SK-N-SH (cell line): Measurements from ENCODE around the gene SIL1. TPM values are rescaled to one million over a fixed set of nuclear protein-coding genes. Genes with fewer than 3 reads are reported as not detected.

Experiments used
- CTCF ChIA-PET: fragments of 300-600, 350-600 bp; formaldehyde crosslinking; extraction: SDS; loops from one replicate; lab custom pipeline; 2021; lab: Yijun Ruan, JAX
- POLR2A ChIA-PET: fragments of 350-600 bp; sonication (Branson Sonifier 250); formaldehyde crosslinking; extraction: SDS; loops from one replicate; lab custom pipeline; 2020; ENCODE audit warnings: antibody characterized with exemption, inconsistent platforms; lab: Yijun Ruan, JAX
- DNase-seq: peaks from one replicate; pipeline ENCODE4 v3.0.0; 2012
- H2AFZ ChIP-seq: fragments of 200-600 bp; sonication (generic); 2 replicates; pipeline ENCODE4 v1.8.1; 2016; ENCODE audit warnings: antibody characterized with exemption, mild to moderate bottlenecking, low read depth
- H3F3A ChIP-seq: fragments of 200-600 bp; sonication (generic); replicated peaks from 2 replicates; pipeline ENCODE3; 2016; ENCODE audit warnings: antibody characterized with exemption, mild to moderate bottlenecking; ENCODE audit not compliant: insufficient read depth
- H3K27ac ChIP-seq, 2 experiments: fragments of 200-500 bp in 1 of 2; fragments of 200-600 bp in 1 of 2; sonication (Bioruptor generic) in 1 of 2; sonication (generic), shearing (Covaris generic) in 1 of 2; 2 replicates each; pipeline versions ENCODE4 v1.5.1 to v1.6.1; 2014 to 2016; ENCODE audit warnings: low read depth in 2 of 2, inconsistent platforms in 1 of 2, low read length in 1 of 2, mild to moderate bottlenecking in 1 of 2, mixed read lengths in 1 of 2
- H3K27me3 ChIP-seq: fragments of 200-600 bp; sonication (generic), shearing (Covaris generic); 2 replicates; pipeline ENCODE4 v1.6.1; 2016; ENCODE audit warnings: mixed run types; ENCODE audit not compliant: insufficient read depth
- H3K36me3 ChIP-seq, 2 experiments: fragments of 200-500 bp in 1 of 2; fragments of 200-600 bp in 1 of 2; sonication (Bioruptor generic) in 1 of 2; sonication (generic) in 1 of 2; replicated peaks in 1 of 2; 2 replicates each; pipeline versions ENCODE3 to v1.5.1; 2014 to 2016; ENCODE audit warnings: low read length in 1 of 2, mild to moderate bottlenecking in 1 of 2; ENCODE audit not compliant: insufficient read depth in 2 of 2, control insufficient read depth in 1 of 2
- H3K4me1 ChIP-seq, 2 experiments: fragments of 200-500 bp in 1 of 2; fragments of 200-600 bp in 1 of 2; sonication (Bioruptor generic) in 1 of 2; sonication (generic), shearing (Covaris generic) in 1 of 2; 2 replicates each; pipeline versions ENCODE4 v1.5.1 to v1.6.1; 2014 to 2016; ENCODE audit warnings: low read depth in 1 of 2, low read length in 1 of 2, mixed run types in 1 of 2; ENCODE audit not compliant: insufficient read depth in 2 of 2, control insufficient read depth in 1 of 2
- H3K4me2 ChIP-seq: fragments of 200-600 bp; sonication (generic), shearing (Covaris generic); 2 replicates; pipeline ENCODE4 v1.6.1; 2017; ENCODE audit warnings: mixed run types
- H3K4me3 ChIP-seq, 2 experiments: fragments of 200-500 bp in 1 of 2; fragments of 200-600 bp in 1 of 2; sonication (Bioruptor generic) in 1 of 2; sonication (generic), shearing (Covaris generic) in 1 of 2; 2 replicates each; pipeline versions ENCODE4 v1.5.1 to v1.8.1; 2014 to 2016; ENCODE audit warnings: low read depth in 2 of 2, inconsistent platforms in 1 of 2, low read length in 1 of 2, mild to moderate bottlenecking in 1 of 2, mixed read lengths in 1 of 2, moderate library complexity in 1 of 2
- H3K79me2 ChIP-seq: fragments of 200-600 bp; sonication (generic); 2 replicates; pipeline ENCODE4 v1.8.1; 2017; ENCODE audit warnings: mild to moderate bottlenecking; ENCODE audit not compliant: insufficient read depth
- H3K9ac ChIP-seq: fragments of 200-600 bp; sonication (generic); 2 replicates; pipeline ENCODE4 v1.6.1; 2017; ENCODE audit warnings: mixed run types
- H3K9me2 ChIP-seq: fragments of 200-600 bp; sonication (generic); 2 replicates; pipeline ENCODE4 v1.6.1; 2017; ENCODE audit warnings: mixed run types
- H3K9me3 ChIP-seq: fragments of 200-600 bp; sonication (generic); 2 replicates; pipeline ENCODE4 v1.6.1; 2017; ENCODE audit warnings: mixed run types, mild to moderate bottlenecking, moderate library complexity
- H4K20me1 ChIP-seq: fragments of 200-600 bp; sonication (generic); 2 replicates; pipeline ENCODE4 v1.6.1; 2017; ENCODE audit warnings: mild to moderate bottlenecking, mixed run types; ENCODE audit not compliant: insufficient read depth
- CHD2 ChIP-seq: fragments of 150-350 bp; IDR thresholded peaks from 2 replicates; pipeline ENCODE4 v1.6.1; 2018; ENCODE audit warnings: low read length; ENCODE audit not compliant: partially characterized antibody
- EP300 ChIP-seq, 2 experiments: IDR thresholded peaks; 2 replicates each; pipeline versions ENCODE4 v1.4.0 to v1.6.1; 2012; ENCODE audit warnings: borderline replicate concordance in 1 of 2, low read depth in 1 of 2, low read length in 1 of 2
- EZH2phosphoT487 ChIP-seq: fragments of 200-600 bp; sonication (generic); IDR thresholded peaks from 2 replicates; pipeline ENCODE4 v1.6.1; 2017; ENCODE audit warnings: low read depth, mixed run types, mild to moderate bottlenecking, antibody characterized with exemption, moderate library complexity, borderline replicate concordance
- FOSL2 ChIP-seq: IDR thresholded peaks from 2 replicates; pipeline ENCODE4 v1.4.0; 2012; ENCODE audit warnings: low read depth, mild to moderate bottlenecking, moderate library complexity, borderline replicate concordance
- FOXJ3 ChIP-seq: sonication (generic); formaldehyde crosslinking; IDR thresholded peaks from 2 replicates; pipeline ENCODE4 v1.5.1; 2020; ENCODE audit warnings: mild to moderate bottlenecking, missing genetic modification reagents
- FOXM1 ChIP-seq: IDR thresholded peaks from 2 replicates; pipeline ENCODE4 v1.4.0; 2012; ENCODE audit warnings: low read depth, mild to moderate bottlenecking
- GABPA ChIP-seq: IDR thresholded peaks from 2 replicates; pipeline ENCODE4 v1.4.0; 2012; ENCODE audit warnings: low read depth, mild to moderate bottlenecking
- JUND ChIP-seq: IDR thresholded peaks from 2 replicates; pipeline ENCODE4 v1.4.0; 2012
- MXI1 ChIP-seq: IDR thresholded peaks from 2 replicates; pipeline ENCODE4 v1.6.1; 2012; ENCODE audit warnings: mild to moderate bottlenecking, low read depth, low read length, improper control_type of control experiment
- NFIC ChIP-seq: IDR thresholded peaks from 2 replicates; pipeline ENCODE4 v1.4.0; 2012; ENCODE audit warnings: borderline replicate concordance
- RCOR1 ChIP-seq: fragments of 150-350 bp; IDR thresholded peaks from 2 replicates; pipeline ENCODE4 v1.6.1; 2017; ENCODE audit warnings: antibody characterized with exemption, low read length
- SIN3A ChIP-seq: IDR thresholded peaks from 2 replicates; pipeline ENCODE4 v1.6.1; 2012; ENCODE audit warnings: low read depth, mild to moderate bottlenecking, low read length, moderate library complexity, borderline replicate concordance
- TAF1 ChIP-seq: IDR thresholded peaks from 2 replicates; pipeline ENCODE4 v1.6.1; 2012; ENCODE audit warnings: low read depth, mild to moderate bottlenecking, low read length, moderate library complexity, borderline replicate concordance
- TEAD4 ChIP-seq: IDR thresholded peaks from 2 replicates; pipeline ENCODE4 v1.4.0; 2012; ENCODE audit warnings: mild to moderate bottlenecking, borderline replicate concordance; ENCODE audit not compliant: insufficient read depth
- YY1 ChIP-seq: IDR thresholded peaks from 2 replicates; pipeline ENCODE4 v1.4.0; 2012; ENCODE audit warnings: low read depth, mild to moderate bottlenecking
- WGBS: methylation state at CpG from one replicate; pipeline ENCODE4 v1.1.6; 2017; ENCODE audit warnings: low lambda C conversion rate; 5-methylcytosine and 5-hydroxymethylcytosine counted together
- polyA plus RNA-seq, 3 experiments: library from polyadenylated mRNA; depleted of rRNA; stranded (reverse); fragments of >200 nt; gene quantifications; 2 replicates each; pipeline ENCODE4 v1.2.3, GENCODE V29; 2012
- TF ChIP-seq, protein P1 (sequence below): fragments of 150-350 bp; IDR thresholded peaks from 2 replicates; pipeline ENCODE4 v1.6.1; 2016; ENCODE audit warnings: mild to moderate bottlenecking, low read depth, low read length
- TF ChIP-seq, protein P2 (sequence below): IDR thresholded peaks from 2 replicates; pipeline ENCODE4 v1.4.0; 2012; ENCODE audit warnings: low read depth, borderline replicate concordance
- TF ChIP-seq, protein P3 (sequence below): fragments of 150-350 bp; IDR thresholded peaks from 2 replicates; pipeline ENCODE4 v1.6.1; 2017; ENCODE audit warnings: antibody characterized with exemption, low read length, low read depth, borderline replicate concordance
- TF ChIP-seq, protein P4 (sequence below): IDR thresholded peaks from 2 replicates; pipeline ENCODE4 v1.4.0; 2012; ENCODE audit warnings: low read depth, borderline replicate concordance
- TF ChIP-seq, protein P5 (sequence below): IDR thresholded peaks from 2 replicates; pipeline ENCODE4 v1.4.0; 2012; ENCODE audit warnings: low read depth

Gene SIL1
- polyA plus RNA-seq, 1 of the 3 experiments (the other 2 are of a cell fraction): 25.9 TPM

DNA sequence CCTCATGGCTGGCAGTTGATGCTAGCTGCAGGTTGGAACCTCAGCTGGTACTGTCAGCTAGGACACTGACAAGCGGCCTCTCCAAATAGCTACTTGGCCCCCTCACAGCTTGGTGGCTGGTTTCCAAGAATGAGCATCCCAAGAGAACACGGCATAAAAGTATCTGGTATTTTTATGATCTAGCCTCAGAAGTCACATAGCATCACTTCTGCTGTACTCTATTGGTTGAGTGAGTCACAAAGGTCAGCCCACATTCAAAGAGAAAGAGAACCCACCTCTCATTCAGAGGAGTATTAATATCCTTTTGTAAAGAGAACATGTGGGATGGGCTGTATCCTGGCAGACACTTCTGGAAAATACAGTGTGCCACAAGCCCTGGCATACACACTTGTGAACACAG lies 6.0 kb upstream of the SIL1 start:
- Histone ChIP-seq H3K4me1 (no peaks in the 10 kb centered on the region), H3F3A (no peaks in the 10 kb centered on the region), H3K4me2 (no peak overlapping the region), H3K79me2 (no peaks in the 10 kb centered on the region), H3K36me3 (no peaks in the 10 kb centered on the region), H3K27ac (no peak overlapping the region), H3K4me3 (no peak overlapping the region), H3K27me3 (no peaks in the 10 kb centered on the region), H3K9me2 (no peaks in the 10 kb centered on the region), H3K9ac (no peak overlapping the region), H3K9me3 (no peaks in the 10 kb centered on the region), H2AFZ (no peak overlapping the region), H4K20me1 (no peaks in the 10 kb centered on the region)
- TF ChIP-seq JUND (no peak), EP300 (IDR thresholded peaks at IDR 0.05; ENCODE audit: borderline replicate concordance in 1 of 2, low read depth in 1 of 2, low read length in 1 of 2) (no peak), CHD2 (no peak)
- ChIA-PET CTCF (no interaction called here), POLR2A (no interaction called here)
- no peak for DNase-seq
- 75% methylated on average over 2 of the region's 2 CpGs for WGBS

DNA sequence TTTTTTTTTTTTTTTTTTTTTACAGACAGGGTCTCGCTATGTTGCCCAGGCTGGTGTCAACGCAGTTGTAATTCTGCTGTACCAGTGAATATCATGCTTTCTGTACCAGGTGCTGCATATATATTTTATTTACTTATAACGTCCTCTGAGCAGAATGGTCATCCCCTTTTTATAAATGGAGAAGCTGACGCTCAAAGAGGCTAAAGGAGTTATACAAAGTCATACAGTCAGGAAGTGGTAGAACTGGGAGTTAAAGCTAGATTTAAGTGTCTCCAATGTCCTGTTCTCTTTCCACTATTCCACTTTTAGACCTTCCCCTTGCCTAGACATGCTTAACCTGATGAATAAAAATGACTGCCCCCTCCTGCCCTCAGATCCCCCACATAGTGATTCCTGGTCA lies 1.2 kb upstream of the SIL1 start:
- ChIA-PET CTCF (interaction anchor here (1.3 kb wide), 1 partner anchor 17 kb away, joined by 4 read pairs; no protein-coding TSS in a partner anchor), POLR2A (no interaction called here)
- no peak for DNase-seq
- no peaks in the 10 kb centered on the region for H4K20me1 ChIP-seq
- no peak overlapping the region for H3K4me2 ChIP-seq
- TF ChIP-seq SIN3A (no peak), GABPA (no peak), FOSL2 (no peak), TEAD4 (no peak), TAF1 (no peak), RCOR1 (no peak), FOXJ3 (CRISPR knock-in tag) (no peak), YY1 (no peak), EZH2phosphoT487 (no peak), FOXM1 (no peak), NFIC (no peak), MXI1 (no peak)
- TF ChIP-seq, protein P1, sequence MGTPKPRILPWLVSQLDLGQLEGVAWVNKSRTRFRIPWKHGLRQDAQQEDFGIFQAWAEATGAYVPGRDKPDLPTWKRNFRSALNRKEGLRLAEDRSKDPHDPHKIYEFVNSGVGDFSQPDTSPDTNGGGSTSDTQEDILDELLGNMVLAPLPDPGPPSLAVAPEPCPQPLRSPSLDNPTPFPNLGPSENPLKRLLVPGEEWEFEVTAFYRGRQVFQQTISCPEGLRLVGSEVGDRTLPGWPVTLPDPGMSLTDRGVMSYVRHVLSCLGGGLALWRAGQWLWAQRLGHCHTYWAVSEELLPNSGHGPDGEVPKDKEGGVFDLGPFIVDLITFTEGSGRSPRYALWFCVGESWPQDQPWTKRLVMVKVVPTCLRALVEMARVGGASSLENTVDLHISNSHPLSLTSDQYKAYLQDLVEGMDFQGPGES: no peak
- TF ChIP-seq, protein P2, sequence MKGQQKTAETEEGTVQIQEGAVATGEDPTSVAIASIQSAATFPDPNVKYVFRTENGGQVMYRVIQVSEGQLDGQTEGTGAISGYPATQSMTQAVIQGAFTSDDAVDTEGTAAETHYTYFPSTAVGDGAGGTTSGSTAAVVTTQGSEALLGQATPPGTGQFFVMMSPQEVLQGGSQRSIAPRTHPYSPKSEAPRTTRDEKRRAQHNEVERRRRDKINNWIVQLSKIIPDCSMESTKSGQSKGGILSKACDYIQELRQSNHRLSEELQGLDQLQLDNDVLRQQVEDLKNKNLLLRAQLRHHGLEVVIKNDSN: no peak
- TF ChIP-seq, protein P3, sequence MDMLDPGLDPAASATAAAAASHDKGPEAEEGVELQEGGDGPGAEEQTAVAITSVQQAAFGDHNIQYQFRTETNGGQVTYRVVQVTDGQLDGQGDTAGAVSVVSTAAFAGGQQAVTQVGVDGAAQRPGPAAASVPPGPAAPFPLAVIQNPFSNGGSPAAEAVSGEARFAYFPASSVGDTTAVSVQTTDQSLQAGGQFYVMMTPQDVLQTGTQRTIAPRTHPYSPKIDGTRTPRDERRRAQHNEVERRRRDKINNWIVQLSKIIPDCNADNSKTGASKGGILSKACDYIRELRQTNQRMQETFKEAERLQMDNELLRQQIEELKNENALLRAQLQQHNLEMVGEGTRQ: no peak
- TF ChIP-seq, protein P4, sequence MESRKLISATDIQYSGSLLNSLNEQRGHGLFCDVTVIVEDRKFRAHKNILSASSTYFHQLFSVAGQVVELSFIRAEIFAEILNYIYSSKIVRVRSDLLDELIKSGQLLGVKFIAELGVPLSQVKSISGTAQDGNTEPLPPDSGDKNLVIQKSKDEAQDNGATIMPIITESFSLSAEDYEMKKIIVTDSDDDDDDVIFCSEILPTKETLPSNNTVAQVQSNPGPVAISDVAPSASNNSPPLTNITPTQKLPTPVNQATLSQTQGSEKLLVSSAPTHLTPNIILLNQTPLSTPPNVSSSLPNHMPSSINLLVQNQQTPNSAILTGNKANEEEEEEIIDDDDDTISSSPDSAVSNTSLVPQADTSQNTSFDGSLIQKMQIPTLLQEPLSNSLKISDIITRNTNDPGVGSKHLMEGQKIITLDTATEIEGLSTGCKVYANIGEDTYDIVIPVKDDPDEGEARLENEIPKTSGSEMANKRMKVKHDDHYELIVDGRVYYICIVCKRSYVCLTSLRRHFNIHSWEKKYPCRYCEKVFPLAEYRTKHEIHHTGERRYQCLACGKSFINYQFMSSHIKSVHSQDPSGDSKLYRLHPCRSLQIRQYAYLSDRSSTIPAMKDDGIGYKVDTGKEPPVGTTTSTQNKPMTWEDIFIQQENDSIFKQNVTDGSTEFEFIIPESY: no peak
- TF ChIP-seq, protein P5, sequence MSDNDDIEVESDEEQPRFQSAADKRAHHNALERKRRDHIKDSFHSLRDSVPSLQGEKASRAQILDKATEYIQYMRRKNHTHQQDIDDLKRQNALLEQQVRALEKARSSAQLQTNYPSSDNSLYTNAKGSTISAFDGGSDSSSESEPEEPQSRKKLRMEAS: no peak
- no peak overlapping the region for H3K4me3 ChIP-seq
- H3K9me2 ChIP-seq: no peaks in the 10 kb centered on the region
- H3K9ac ChIP-seq: no peak overlapping the region
- 97% methylated on average over 4 of the region's 4 CpGs for WGBS
- no peaks in the 10 kb centered on the region; a peak in 1 of 4 replicates for H3K4me1 ChIP-seq
- H3K27ac ChIP-seq: no peak overlapping the region
- no peaks in the 10 kb centered on the region for H3K27me3 ChIP-seq
- H3K36me3 ChIP-seq: peaks cover 0 to 4% of the 10 kb centered on the region in 2 experiments
- peaks cover 20% of the 10 kb centered on the region for H3K79me2 ChIP-seq
- no peaks in the 10 kb centered on the region for H3K9me3 ChIP-seq
- no peaks in the 10 kb centered on the region for H3F3A ChIP-seq
- 0 out of 2 replicates have a peak overlapping the region, but pooled peaks have one; percentile 90 for H2AFZ ChIP-seq
